IMR-90 (cell line): ENCODE measurements around the gene NOTCH2. TPM values are rescaled to one million over a fixed set of nuclear protein-coding genes. Genes with fewer than 3 reads are reported as not detected.

Experiments
- ATAC-seq: fragments of 200-7000 bp; cut with Tn5 transposase; 2 replicates; pipeline ENCODE4 v1.9.1; 2020; ENCODE audit warnings: low read depth, mild to moderate bottlenecking, moderate library complexity
- BruUV-seq: library from RNA; stranded (reverse); fragments of 400-500 nt; replicated peaks from 2 replicates; lab custom pipeline; 2021; lab: Mats Ljungman, UMichigan
- CTCF ChIA-PET: fragments of 300-600 bp; formaldehyde crosslinking; extraction: SDS; loops from one replicate; lab custom pipeline; 2021; ENCODE audit warnings: antibody characterized with exemption; lab: Yijun Ruan, JAX
- POLR2A ChIA-PET: fragments of 300-600 bp; sonication (Branson Sonifier 250); formaldehyde crosslinking; loops from one replicate; lab custom pipeline; 2022; ENCODE audit warnings: antibody characterized with exemption; ENCODE audit not compliant: unreplicated experiment; lab: Charles Lee
- DNase-seq: peaks from one replicate; pipeline ENCODE4 v3.0.0; 2013
- H2AFZ ChIP-seq: replicated peaks from 2 replicates; pipeline ENCODE3; 2013; ENCODE audit warnings: low read length, mild to moderate bottlenecking; ENCODE audit not compliant: poor library complexity
- H2AK5ac ChIP-seq: 2 replicates; pipeline ENCODE4 v1.6.1; 2013; ENCODE audit warnings: low read depth, low read length, inconsistent platforms
- H2AK9ac ChIP-seq: replicated peaks from 2 replicates; pipeline ENCODE3; 2013; ENCODE audit warnings: mild to moderate bottlenecking, low read depth, low read length, moderate library complexity; ENCODE audit not compliant: poor library complexity
- H2BK120ac ChIP-seq: 2 replicates; pipeline ENCODE4 v1.6.1; 2013; ENCODE audit warnings: low read depth, low read length, inconsistent platforms
- H2BK15ac ChIP-seq: 3 replicates; pipeline ENCODE4 v1.6.1; 2013; ENCODE audit warnings: low read depth, low read length, inconsistent platforms
- H2BK20ac ChIP-seq: 2 replicates; pipeline ENCODE4 v1.6.1; 2013; ENCODE audit warnings: low read depth, mild to moderate bottlenecking, inconsistent platforms, low read length, moderate library complexity
- H2BK5ac ChIP-seq: 2 replicates; pipeline ENCODE4 v1.6.1; 2013; ENCODE audit warnings: mild to moderate bottlenecking, low read depth, low read length, inconsistent platforms; ENCODE audit not compliant: poor library complexity, severe bottlenecking
- H3K14ac ChIP-seq: replicated peaks from 2 replicates; pipeline ENCODE4 v1.6.1; 2013; ENCODE audit warnings: low read depth, low read length, inconsistent platforms
- H3K18ac ChIP-seq: 2 replicates; pipeline ENCODE4 v1.6.1; 2013; ENCODE audit warnings: low read depth, low read length, control low read depth
- H3K23ac ChIP-seq: 2 replicates; pipeline ENCODE4 v1.6.1; 2013; ENCODE audit warnings: low read depth, low read length, inconsistent platforms
- H3K27ac ChIP-seq: 2 replicates; pipeline ENCODE4 v1.5.1; 2013; ENCODE audit warnings: mild to moderate bottlenecking, control low read depth, low read length; ENCODE audit not compliant: insufficient read depth
- H3K27me3 ChIP-seq: 2 replicates; pipeline ENCODE4 v1.6.1; 2013; ENCODE audit warnings: low read length; ENCODE audit not compliant: control insufficient read depth, insufficient read depth
- H3K36me3 ChIP-seq: 2 replicates; pipeline ENCODE4 v1.6.1; 2013; ENCODE audit warnings: low read length, mixed read lengths; ENCODE audit not compliant: control insufficient read depth, insufficient read depth
- H3K4ac ChIP-seq: 2 replicates; pipeline ENCODE4 v1.6.1; 2013; ENCODE audit warnings: low read depth, low read length, inconsistent platforms
- H3K4me1 ChIP-seq: 2 replicates; pipeline ENCODE4 v1.6.1; 2013; ENCODE audit warnings: low read length, mixed read lengths; ENCODE audit not compliant: control insufficient read depth, insufficient read depth
- H3K4me2 ChIP-seq: 2 replicates; pipeline ENCODE4 v1.6.1; 2013; ENCODE audit warnings: low read depth, mild to moderate bottlenecking, control low read depth, low read length, moderate library complexity
- H3K4me3 ChIP-seq: 2 replicates; pipeline ENCODE4 v1.5.1; 2013; ENCODE audit warnings: low read depth, mild to moderate bottlenecking, control low read depth, low read length, moderate library complexity; ENCODE audit not compliant: insufficient read depth
- H3K56ac ChIP-seq: 2 replicates; pipeline ENCODE4 v1.6.1; 2013; ENCODE audit warnings: low read length, inconsistent platforms; ENCODE audit not compliant: insufficient read depth; ENCODE audit errors: extremely low read depth
- H3K79me1 ChIP-seq, 2 experiments: 2 replicates each; pipeline ENCODE4 v1.6.1; 2013; ENCODE audit warnings: low read length in 2 of 2, inconsistent platforms in 1 of 2, low read depth in 1 of 2
- H3K9ac ChIP-seq: 2 replicates; pipeline ENCODE4 v1.6.1; 2013; ENCODE audit warnings: low read depth, low read length, control low read depth
- H3K9me1 ChIP-seq: 2 replicates; pipeline ENCODE4 v1.6.1; 2013; ENCODE audit warnings: low read length, inconsistent platforms; ENCODE audit not compliant: insufficient read depth
- H3K9me3 ChIP-seq: 2 replicates; pipeline ENCODE4 v1.6.1; 2013; ENCODE audit warnings: low read length; ENCODE audit not compliant: control insufficient read depth, insufficient read depth
- H4K20me1 ChIP-seq: 2 replicates; pipeline ENCODE4 v1.6.1; 2013; ENCODE audit warnings: low read length, inconsistent platforms; ENCODE audit not compliant: insufficient read depth
- H4K5ac ChIP-seq: 2 replicates; pipeline ENCODE4 v1.6.1; 2013; ENCODE audit warnings: mild to moderate bottlenecking, low read depth, low read length, control low read depth
- H4K8ac ChIP-seq, 2 experiments: 2 replicates each; pipeline ENCODE4 v1.6.1; 2013; ENCODE audit warnings: low read depth in 2 of 2, low read length in 2 of 2, control low read depth in 1 of 2, inconsistent platforms in 1 of 2
- H4K91ac ChIP-seq: 2 replicates; pipeline ENCODE4 v1.6.1; 2013; ENCODE audit warnings: low read depth, low read length, inconsistent platforms; ENCODE audit not compliant: insufficient read depth
- MAFK ChIP-seq: IDR thresholded peaks from 2 replicates; pipeline ENCODE4 v1.6.1; 2012; ENCODE audit warnings: low read depth, low read length, improper control_type of control experiment
- NFE2L2 ChIP-seq: fragments of 150-350 bp; IDR thresholded peaks from 2 replicates; pipeline ENCODE4 v1.6.1; 2016; ENCODE audit warnings: low read depth, mild to moderate bottlenecking, low read length
- WGBS, 2 experiments: methylation state at CpG; one replicate each; pipeline versions ENCODE4 v1.1.5 to v1.1.7; 2013; ENCODE audit warnings: missing lambda C conversion rate in 2 of 2; ENCODE audit not compliant: insufficient read length in 1 of 2; ENCODE audit errors: extremely low coverage in 2 of 2; 5-methylcytosine and 5-hydroxymethylcytosine counted together
- dilution Hi-C: fragments of 300-500 bp; cut with HindIII; formaldehyde crosslinking; loops from one replicate; pipeline ENCODE4 v1.14.3; 2018; ENCODE audit warnings: low sequenced_read_pairs; ENCODE audit not compliant: unreplicated experiment
- in situ Hi-C: fragments of 300-500 bp; cut with MboI; formaldehyde crosslinking; loops from 3 replicates; pipeline ENCODE4 v1.14.3; 2019; ENCODE audit warnings: low sequenced_read_pairs, inconsistent platforms, mixed read lengths
- intact Hi-C: fragments of 100-400 bp; cut with micrococcal nuclease; formaldehyde crosslinking; loops from 2 replicates; pipeline ENCODE4 v1.10.0; 2022
- polyA plus RNA-seq, 3 experiments: library from polyadenylated mRNA; depleted of rRNA; stranded (reverse); fragments of >200 nt; gene quantifications; 2 replicates each; pipeline ENCODE4 v1.2.3, GENCODE V29; 2012; ENCODE audit warnings: low replicate concordance in 1 of 3
- total RNA-seq: library from RNA; depleted of rRNA; stranded (reverse); fragments of >200 nt; gene quantifications from 2 replicates; pipeline ENCODE4 v1.2.3, GENCODE V29; 2012

Gene NOTCH2
- total and polyA plus RNA-seq, 2 of the 4 experiments (the other 2 are of a cell fraction) = 40.4 to 131 TPM

DNA sequence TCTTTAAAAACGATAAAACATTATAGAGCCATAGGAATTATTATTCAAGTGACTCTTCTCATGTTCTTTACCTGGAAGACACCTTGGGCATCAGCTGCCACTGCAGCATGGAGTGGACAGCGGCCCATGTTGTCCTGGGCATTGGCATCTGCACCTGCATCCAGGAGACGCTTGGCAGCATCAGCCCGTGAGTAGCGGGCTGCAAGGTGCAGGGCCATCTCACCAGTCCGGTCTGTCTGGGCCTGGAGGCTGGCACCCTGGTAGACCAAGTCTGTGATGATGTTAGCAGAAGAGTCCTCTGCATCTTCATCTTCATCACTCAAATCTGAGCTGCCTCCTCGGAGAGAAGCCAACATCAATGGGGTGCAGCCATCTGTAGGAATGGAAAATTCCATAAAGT lies 150.2 kb downstream of the NOTCH2 start:
- H4K5ac ChIP-seq = no peak overlapping the region
- no peak overlapping the region for H3K4me3 ChIP-seq
- H3K9me3 ChIP-seq = no peaks in the 10 kb centered on the region
- H2AFZ ChIP-seq = no peak overlapping the region
- no peak overlapping the region for H3K18ac ChIP-seq
- no peaks in the 10 kb centered on the region for H4K20me1 ChIP-seq
- H4K8ac ChIP-seq = no peak overlapping the region
- POLR2A ChIA-PET = no interaction called here
- H3K4ac ChIP-seq = no peak overlapping the region
- no CpG with 5 or more reads among the region's 7 CpGs for WGBS, 2 experiments
- no peak overlapping the region for H2BK20ac ChIP-seq
- no peak overlapping the region for H2AK9ac ChIP-seq
- H3K9me1 ChIP-seq = peaks cover 17% of the 10 kb centered on the region; the same call in 1 of the 2 replicates
- H2BK120ac ChIP-seq = no peak overlapping the region
- in situ Hi-C loops (no loop called here), dilution Hi-C loops (no loop called here), intact Hi-C loops (no loop called here)
- H3K4me1 ChIP-seq = no peaks in the 10 kb centered on the region
- TF ChIP-seq MAFK (no peak), NFE2L2 (no peak)
- CTCF ChIA-PET = no interaction called here
- peaks cover 68% of the 10 kb centered on the region for H3K36me3 ChIP-seq
- no peak overlapping the region for H3K9ac ChIP-seq
- H3K27ac ChIP-seq = no peak overlapping the region
- peaks cover 4 to 5% of the 10 kb centered on the region in 2 experiments; a peak in 2 of 4 replicates for H3K79me1 ChIP-seq
- no peak for ATAC-seq
- no peaks in the 10 kb centered on the region for H3K27me3 ChIP-seq
- no peak overlapping the region for H3K4me2 ChIP-seq
- BruUV-seq = no TSS peak
- H3K14ac ChIP-seq = no peak overlapping the region
- H2BK15ac ChIP-seq = no peak overlapping the region
- no peak overlapping the region for H4K91ac ChIP-seq
- no peak overlapping the region for H2AK5ac ChIP-seq
- H3K56ac ChIP-seq = no peak overlapping the region
- H2BK5ac ChIP-seq = no peak overlapping the region
- DNase-seq = no peak
- H3K23ac ChIP-seq = no peak overlapping the region
